K562 (cell line): ENCODE results near the gene YWHAB. TPM values are rescaled to one million over a fixed set of nuclear protein-coding genes. Genes with fewer than 3 reads are reported as not detected.

ENCODE experiments used
- ATAC-seq: fragments of 200-7000 bp; cut with Tn5 transposase; 3 replicates; pipeline ENCODE4 v1.9.1; 2020; ENCODE audit warnings: moderate library complexity
- BruUV-seq: library from RNA; stranded (reverse); fragments of 400-500 nt; replicated peaks from 2 replicates; lab custom pipeline; 2021; lab: Mats Ljungman, UMichigan
- CTCF ChIA-PET: fragments of 300-600 bp; formaldehyde crosslinking; extraction: SDS; loops from one replicate; lab custom pipeline; 2021; ENCODE audit warnings: low intra/inter-chr PET ratio; lab: Yijun Ruan, JAX
- POLR2A ChIA-PET: fragments of 300-600, 350-650 bp; sonication (Branson Sonifier 250); formaldehyde crosslinking; extraction: SDS; loops from one replicate; lab custom pipeline; 2021; ENCODE audit warnings: antibody characterized with exemption, inconsistent platforms; lab: Yijun Ruan, JAX
- DNase-seq, 4 experiments: peaks; one replicate each; pipeline versions ENCODE4 v3.0.0 to v3.0.0-alpha.2; 2011 to 2018; ENCODE audit warnings: low spot score in 3 of 4, mixed read lengths in 3 of 4; ENCODE audit errors: extremely low read depth in 1 of 4
- FAIRE-seq: peaks from 2 replicates; lab custom pipeline; 2011; peaks lifted over from hg19 to GRCh38; lab: Jason Lieb, UNC
- H2AFZ ChIP-seq: 2 replicates; pipeline ENCODE4 v1.6.0; 2011; ENCODE audit warnings: low read depth, low read length, control low read depth, inconsistent platforms
- H3K27ac ChIP-seq: fragments of 200-600 bp; 3 replicates; pipeline ENCODE4 v1.8.0; 2011; ENCODE audit warnings: low read depth, mild to moderate bottlenecking, control low read depth, inconsistent platforms, low read length, moderate library complexity, mixed read lengths; ENCODE audit errors: extremely low read depth
- H3K27me3 ChIP-seq, 2 experiments: fragments of 300-600 bp in 1 of 2; 2 replicates in 1 of 2; 3 replicates in 1 of 2; pipeline versions ENCODE4 v1.6.0 to v1.8.0; 2011; ENCODE audit warnings: inconsistent platforms in 2 of 2, low read length in 2 of 2, mild to moderate bottlenecking in 1 of 2, mixed read lengths in 1 of 2, moderate library complexity in 1 of 2; ENCODE audit not compliant: control insufficient read depth in 2 of 2, insufficient read depth in 2 of 2
- H3K36me3 ChIP-seq: fragments of 300-600 bp; 3 replicates; pipeline ENCODE4 v1.8.0; 2011; ENCODE audit warnings: mild to moderate bottlenecking, low read length, inconsistent platforms; ENCODE audit not compliant: control insufficient read depth, insufficient read depth
- H3K4me1 ChIP-seq, 2 experiments: fragments of 200-600 bp in 1 of 2; replicated peaks in 1 of 2; 2 replicates in 1 of 2; 3 replicates in 1 of 2; pipeline versions ENCODE4 v1.5.1 to v1.8.0; 2011; ENCODE audit warnings: inconsistent platforms in 2 of 2, low read length in 2 of 2, mild to moderate bottlenecking in 1 of 2, mixed read lengths in 1 of 2, moderate library complexity in 1 of 2; ENCODE audit not compliant: control insufficient read depth in 2 of 2, insufficient read depth in 2 of 2
- H3K4me2 ChIP-seq: 2 replicates; pipeline ENCODE4 v1.6.1; 2011; ENCODE audit warnings: low read length, control low read depth, inconsistent platforms, mixed read lengths; ENCODE audit not compliant: insufficient read depth
- H3K4me3 ChIP-seq: fragments of 200-600 bp; sonication (generic), shearing (Covaris generic); 2 replicates; pipeline ENCODE4 v1.5.1; 2016; ENCODE audit warnings: control low read depth, inconsistent platforms
- H3K79me2 ChIP-seq: fragments of 200-600 bp; 3 replicates; pipeline ENCODE4 v1.8.0; 2011; ENCODE audit warnings: low read length, inconsistent platforms; ENCODE audit not compliant: control insufficient read depth, insufficient read depth
- H3K9ac ChIP-seq, 2 experiments: 2 replicates each; pipeline versions ENCODE4 v1.6.0 to v1.6.1; 2011; ENCODE audit warnings: low read depth in 2 of 2, low read length in 2 of 2, control low read depth in 1 of 2, inconsistent platforms in 1 of 2, mild to moderate bottlenecking in 1 of 2, mixed read lengths in 1 of 2; ENCODE audit not compliant: insufficient read depth in 1 of 2
- H3K9me1 ChIP-seq: one replicate; pipeline ENCODE4 v1.6.0; 2011; ENCODE audit warnings: inconsistent platforms, mild to moderate bottlenecking, low read length, moderate library complexity; ENCODE audit not compliant: control insufficient read depth, insufficient read depth
- H3K9me3 ChIP-seq: replicated peaks from 2 replicates; pipeline ENCODE4 v1.5.1; 2011; ENCODE audit warnings: low read depth, low read length, inconsistent platforms; ENCODE audit not compliant: control insufficient read depth, insufficient read depth
- H4K20me1 ChIP-seq: replicated peaks from 2 replicates; pipeline ENCODE4 v1.6.1; 2011; ENCODE audit warnings: low read length, inconsistent platforms, mixed read lengths; ENCODE audit not compliant: control insufficient read depth, insufficient read depth
- BACH1 ChIP-seq: fragments of 200-800 bp; sonication (Bioruptor generic); IDR thresholded peaks from 2 replicates; pipeline ENCODE4 v1.6.1; 2016; ENCODE audit warnings: missing genetic modification characterization, missing compliant biosample characterization
- BCOR ChIP-seq: fragments of 450-650 bp; IDR thresholded peaks from 2 replicates; pipeline ENCODE4 v1.6.1; 2016
- CBX3 ChIP-seq, 2 experiments: IDR thresholded peaks; 1 replicate in 1 of 2; 2 replicates in 1 of 2; pipeline ENCODE4 v1.6.1; 2012; ENCODE audit warnings: inconsistent platforms in 2 of 2, low read length in 2 of 2, borderline replicate concordance in 1 of 2, control low read depth in 1 of 2
- CEBPB ChIP-seq: fragments of 450-650 bp; IDR thresholded peaks from 2 replicates; pipeline ENCODE4 v1.6.1; 2016; ENCODE audit warnings: missing genetic modification characterization, missing compliant biosample characterization
- ERF ChIP-seq: fragments of 450-650 bp; formaldehyde crosslinking; IDR thresholded peaks from 2 replicates; pipeline ENCODE4 v1.4.0; 2020; ENCODE audit warnings: mild to moderate bottlenecking, mixed read lengths
- ETS2 ChIP-seq: IDR thresholded peaks from 2 replicates; pipeline ENCODE4 v1.6.1; 2016; ENCODE audit warnings: borderline replicate concordance, missing genetic modification characterization, mild to moderate bottlenecking, moderate library complexity, missing compliant biosample characterization; ENCODE audit not compliant: poor library complexity, severe bottlenecking
- IRF1 ChIP-seq: sonication (generic); formaldehyde crosslinking; IDR thresholded peaks from 2 replicates; pipeline ENCODE4 v1.8.0; 2022; ENCODE audit warnings: missing genetic modification reagents, mild to moderate bottlenecking, borderline replicate concordance
- KAT8 ChIP-seq: fragments of 450-650 bp; IDR thresholded peaks from 2 replicates; pipeline ENCODE4 v1.6.1; 2016; ENCODE audit warnings: low read depth, mild to moderate bottlenecking
- KDM5B ChIP-seq: fragments of 200-600 bp; sonication (generic); IDR thresholded peaks from 2 replicates; pipeline ENCODE4 v1.6.1; 2012; ENCODE audit warnings: low read depth, mild to moderate bottlenecking, moderate library complexity, low read length, control low read depth, inconsistent platforms; ENCODE audit not compliant: insufficient replicate concordance
- KLF1 ChIP-seq: fragments of 450-650 bp; IDR thresholded peaks from 2 replicates; pipeline ENCODE4 v1.6.1; 2016; ENCODE audit warnings: missing genetic modification characterization, missing compliant biosample characterization
- NR1H2 ChIP-seq: sonication (generic); formaldehyde crosslinking; IDR thresholded peaks from 2 replicates; pipeline ENCODE4 v1.4.0; 2020; ENCODE audit warnings: mild to moderate bottlenecking, missing genetic modification reagents
- NR3C1 ChIP-seq: sonication (generic); formaldehyde crosslinking; IDR thresholded peaks from 2 replicates; pipeline ENCODE4 v1.8.1; 2022; ENCODE audit warnings: missing genetic modification reagents
- RAD51 ChIP-seq: fragments of 450-650 bp; IDR thresholded peaks from 2 replicates; pipeline ENCODE4 v1.7.1; 2016; ENCODE audit warnings: low read depth, mild to moderate bottlenecking, borderline replicate concordance
- SREBF1 ChIP-seq: fragments of 150-350 bp; IDR thresholded peaks from 2 replicates; pipeline ENCODE4 v1.6.1; 2014; ENCODE audit warnings: antibody characterized with exemption, low read depth, low read length, borderline replicate concordance
- XRCC3 ChIP-seq: fragments of 450-650 bp; IDR thresholded peaks from 2 replicates; pipeline ENCODE4 v1.6.1; 2017; ENCODE audit warnings: mild to moderate bottlenecking, moderate library complexity
- ZBTB49 ChIP-seq: sonication (generic); formaldehyde crosslinking; IDR thresholded peaks from 2 replicates; pipeline ENCODE4 v1.8.0; 2022; ENCODE audit warnings: missing genetic modification reagents, mild to moderate bottlenecking, borderline replicate concordance
- ZNF23 ChIP-seq: fragments of 250-450 bp; sonication (Bioruptor Pico); IDR thresholded peaks from 2 replicates; pipeline ENCODE4 v1.4.0; 2020; ENCODE audit warnings: mild to moderate bottlenecking
- WGBS: fragments of 100-300 bp; shearing (Covaris generic); methylation state at CpG from one replicate; pipeline ENCODE4 v1.1.6; 2016; ENCODE audit warnings: low coverage, mixed read lengths; ENCODE audit not compliant: insufficient coverage; ENCODE audit errors: missing lambda C conversion rate; 5-methylcytosine and 5-hydroxymethylcytosine counted together
- in situ Hi-C: fragments of 300-500 bp; cut with MboI; formaldehyde crosslinking; loops from 4 replicates; pipeline ENCODE4 v1.15.0; 2018; ENCODE audit warnings: inconsistent platforms, mixed read lengths
- intact Hi-C: fragments of 100-400 bp; cut with micrococcal nuclease; formaldehyde crosslinking; loops from 2 replicates; pipeline ENCODE4 v1.14.2; 2022
- polyA plus RNA-seq, 8 experiments: library from polyadenylated mRNA; depleted of rRNA in 4 of 8; stranded (reverse) in 5 of 8; unstranded in 3 of 8; fragments of >200 nt; fragmentation: Nextera tagmentation in 2 of 8; fragmentation: Illumina TruSeq in 1 of 8; extraction: Ambion mirVana in 2 of 8; extraction: Trizol in 1 of 8; gene quantifications; 2 replicates each; pipeline versions ENCODE4 v1.2.1 to v1.2.3, GENCODE V29; 2011 to 2014; ENCODE audit warnings: inconsistent platforms in 1 of 8, missing spikeins in 1 of 8
- total RNA-seq, 7 experiments: library from RNA; depleted of rRNA in 6 of 7; stranded (reverse); fragments of >200 nt in 6 of 7; fragmentation: Illumina TruSeq in 2 of 7; extraction: Trizol in 2 of 7; gene quantifications; 2 replicates each; pipeline versions ENCODE4 v1.2.1 to v1.2.3, GENCODE V29; 2011 to 2021; ENCODE audit warnings: low replicate concordance in 1 of 7

YWHAB gene
- total and polyA plus RNA-seq, 9 of the 15 experiments (the other 6 are each of a cell fraction or from before 2014, with no cell fraction given): 60.6 to 185 (median 96.1) TPM

DNA sequence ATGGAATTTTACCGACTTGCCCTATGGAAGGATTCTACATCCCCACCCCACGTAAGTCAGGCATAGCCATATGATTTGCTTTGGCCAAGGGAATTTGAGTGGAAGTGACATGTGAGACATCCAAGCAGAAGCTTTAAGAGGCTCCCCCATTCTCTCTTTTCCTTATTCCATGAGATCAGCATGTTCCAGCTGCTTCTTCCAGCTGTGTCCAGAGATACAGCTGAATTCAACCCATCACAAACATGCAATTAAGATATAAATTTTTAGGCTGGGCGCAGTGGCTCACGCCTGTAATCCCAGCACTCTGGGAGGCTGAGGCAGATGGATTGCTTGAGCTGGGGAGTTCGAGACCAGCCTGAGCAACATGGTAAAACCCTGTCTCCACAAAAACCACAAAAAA lies 16.0 kb upstream of the YWHAB start:
- H3K9me1 ChIP-seq: no peaks in the 10 kb centered on the region
- no peak overlapping the region for H3K4me2 ChIP-seq
- intact Hi-C loops (loop anchor here (5.0 kb wide), 1 partner anchor 137 kb away; no protein-coding TSS in a partner anchor), in situ Hi-C loops (loop anchor here (5.0 to 10.0 kb wide), 2 partner anchors 125 to 182 kb away; partner anchors contain the start of gene KCNK15)
- no peak for TF ChIP-seq BCOR
- TF ChIP-seq KAT8: no peak
- no peak for TF ChIP-seq SREBF1
- TF ChIP-seq RAD51: no peak
- TF ChIP-seq XRCC3: no peak
- no peak for TF ChIP-seq KLF1 (tag)
- no peak for TF ChIP-seq CEBPB (tag)
- no peak for TF ChIP-seq NR1H2 (CRISPR knock-in tag)
- TF ChIP-seq ZBTB49 (CRISPR knock-in tag): no peak
- no peak for TF ChIP-seq ERF (CRISPR knock-in tag)
- TF ChIP-seq NR3C1 (CRISPR knock-in tag): no peak
- TF ChIP-seq BACH1: no peak
- TF ChIP-seq KDM5B: no peak
- TF ChIP-seq IRF1: no peak
- TF ChIP-seq CBX3 (IDR thresholded peaks at IDR 0.05; ENCODE audit: borderline replicate concordance in 1 of 2, low read length in 2 of 2): no peak
- no peak for TF ChIP-seq ETS2
- TF ChIP-seq ZNF23 (CRISPR knock-in tag): no peak
- ATAC-seq (no peak), DNase-seq (no peak), FAIRE-seq (no peak)
- no peaks in the 10 kb centered on the region for H3K36me3 ChIP-seq
- H3K27me3 ChIP-seq: peaks cover 19 to 22% of the 10 kb centered on the region in 2 experiments
- no peak overlapping the region for H2AFZ ChIP-seq
- no peaks in the 10 kb centered on the region for H3K79me2 ChIP-seq
- H3K27ac ChIP-seq: no peak overlapping the region
- H3K4me3 ChIP-seq: no peak overlapping the region
- 6% methylated on average over 5 of the region's 5 CpGs for WGBS
- ChIA-PET POLR2A (no interaction called here), CTCF (no interaction called here)
- H3K9ac ChIP-seq: no peak overlapping the region
- 0 out of 2 replicates have a peak, but pooled peaks cover 4% of the 10 kb centered on the region for H4K20me1 ChIP-seq
- H3K9me3 ChIP-seq: no peaks in the 10 kb centered on the region; the same call in 1 of the 2 replicates
- 0 out of 5 replicates have a peak, but pooled peaks cover 0 to 2% of the 10 kb centered on the region in 2 experiments for H3K4me1 ChIP-seq
- no TSS peak for BruUV-seq
